GM12864 (cell line): ENCODE results near the gene PAK6.

Experiments
- DNase-seq: peaks from one replicate; pipeline ENCODE4 v3.0.0-alpha.2; 2011; ENCODE audit warnings: low read depth
- H3K4me3 ChIP-seq: 2 replicates; pipeline ENCODE4 v1.5.1; 2011; ENCODE audit warnings: mild to moderate bottlenecking, low read depth, low read length, control low read depth
- CTCF ChIP-seq: IDR thresholded peaks from 2 replicates; pipeline ENCODE4 v1.5.1; 2011; ENCODE audit warnings: low read depth, mild to moderate bottlenecking, moderate library complexity, low read length, control low read depth, inconsistent platforms; ENCODE audit errors: missing control alignments

The PAK6 gene

GRCh38 chr15:40290918-40291574, 52.2 kb downstream of the PAK6 start:
- no peak for TF ChIP-seq CTCF
- H3K4me3 ChIP-seq, result no peak overlapping the region
- DNase-seq, result no peak

GRCh38 chr15:40292246-40292645, 53.4 kb downstream of the PAK6 start:
- no peak for TF ChIP-seq CTCF

GRCh38 chr15:40293006-40293405, 54.1 kb downstream of the PAK6 start:
- DNase-seq, result no peak
- H3K4me3 ChIP-seq, result no peak overlapping the region
- no peak for TF ChIP-seq CTCF

More at GRCh38 chr15:40292246-40292645, 53.4 kb downstream of the PAK6 start:
- no peak for DNase-seq
- no peak overlapping the region for H3K4me3 ChIP-seq

- no peak for TF ChIP-seq CTCF
- H3K4me3 ChIP-seq, result no peak overlapping the region
- DNase-seq, result no peak
Measured at GRCh38 chr15:40293905-40294895, 55.3 kb downstream of the PAK6 start.

GRCh38 chr15:40295297-40295696, 56.4 kb downstream of the PAK6 start:
- no peak for TF ChIP-seq CTCF
- no peak for DNase-seq

GRCh38 chr15:40295877-40296560, 57.2 kb downstream of the PAK6 start:
- DNase-seq, result no peak
- TF ChIP-seq CTCF, result no peak
- H3K4me3 ChIP-seq, result no peak overlapping the region

More at GRCh38 chr15:40295297-40295696, 56.4 kb downstream of the PAK6 start:
- H3K4me3 ChIP-seq, result no peak overlapping the region
